B cell (primary cell): Measurements from ENCODE around the gene PPP1R3C. TPM values are rescaled to one million over a fixed set of nuclear protein-coding genes. Genes with fewer than 3 reads are reported as not detected.

Experiments used
- ATAC-seq: fragments of 200-7000 bp; cut with Tn5 transposase; one replicate; pipeline ENCODE4 v1.10.0; 2021; ENCODE audit warnings: low read depth, mild to moderate bottlenecking, moderate number of reproducible peaks, moderate library complexity
- CTCF ChIA-PET: fragments of 350-600 bp; sonication (Branson Sonifier 250); formaldehyde crosslinking; loops from one replicate; lab custom pipeline; 2021; ENCODE audit warnings: antibody characterized with exemption, inconsistent platforms; lab: Charles Lee
- POLR2A ChIA-PET: fragments of 350-600 bp; sonication (Branson Sonifier 250); formaldehyde crosslinking; loops from one replicate; lab custom pipeline; 2021; ENCODE audit warnings: antibody characterized with exemption; lab: Charles Lee
- DNase-seq: peaks from one replicate; pipeline ENCODE4 v3.0.0; 2013
- H2AFZ ChIP-seq: 2 replicates; pipeline ENCODE4 v1.6.1; 2012; ENCODE audit warnings: mild to moderate bottlenecking, low read depth, low read length; ENCODE audit not compliant: insufficient read depth, poor library complexity, severe bottlenecking
- H3K27ac ChIP-seq, 2 donors: 1 replicate in 1 of 2; 2 replicates in 1 of 2; pipeline ENCODE4 v1.5.1; 2012 to 2013; ENCODE audit warnings: low read length in 2 of 2, mild to moderate bottlenecking in 2 of 2, moderate library complexity in 1 of 2
- H3K27me3 ChIP-seq, 4 experiments: fragments of 200-600 bp in 1 of 4; sonication (generic) in 1 of 4; replicated peaks in 1 of 4; 1 replicate in 2 of 4; 2 replicates in 2 of 4; pipeline versions ENCODE4 v1.6.1 to v1.7.0; 2013 to 2016; ENCODE audit warnings: low read length in 3 of 4, mild to moderate bottlenecking in 2 of 4, mixed read lengths in 1 of 4, moderate library complexity in 1 of 4; ENCODE audit not compliant: insufficient read depth in 4 of 4, control insufficient read depth in 3 of 4; ENCODE audit errors: control extremely low read depth in 1 of 4
- H3K36me3 ChIP-seq, 2 experiments: replicated peaks in 1 of 2; 1 replicate in 1 of 2; 2 replicates in 1 of 2; pipeline versions ENCODE4 v1.6.1 to v1.7.1; 2013; ENCODE audit warnings: low read length in 1 of 2; ENCODE audit not compliant: insufficient read depth in 2 of 2, control insufficient read depth in 1 of 2; ENCODE audit errors: control extremely low read depth in 1 of 2, extremely low read depth in 1 of 2
- H3K4me1 ChIP-seq, 2 donors: fragments of 200-600 bp in 1 of 2; sonication (generic) in 1 of 2; 1 replicate in 1 of 2; 2 replicates in 1 of 2; pipeline versions ENCODE4 v1.5.1 to v1.6.1; 2013 to 2017; ENCODE audit warnings: low read length in 2 of 2; ENCODE audit not compliant: control insufficient read depth in 2 of 2, insufficient read depth in 2 of 2
- H3K4me2 ChIP-seq: replicated peaks from 2 replicates; pipeline ENCODE3; 2012; ENCODE audit warnings: mild to moderate bottlenecking, low read depth, low read length; ENCODE audit not compliant: poor library complexity, severe bottlenecking
- H3K4me3 ChIP-seq, 5 experiments: fragments of 200-600 bp in 1 of 5; sonication (generic) in 1 of 5; 1 replicate in 3 of 5; 2 replicates in 2 of 5; pipeline versions ENCODE4 v1.5.1 to v1.7.0; 2011 to 2016; ENCODE audit warnings: low read length in 4 of 5, mild to moderate bottlenecking in 4 of 5, low read depth in 2 of 5, control low read depth in 1 of 5, moderate library complexity in 1 of 5; ENCODE audit not compliant: insufficient read depth in 1 of 5; ENCODE audit errors: control extremely low read depth in 1 of 5, extremely low read depth in 1 of 5
- H3K79me2 ChIP-seq: fragments of 200-600 bp; sonication (generic); one replicate; pipeline ENCODE4 v1.6.0; 2016; ENCODE audit warnings: low read length; ENCODE audit not compliant: control insufficient read depth, insufficient read depth
- H3K9ac ChIP-seq: fragments of 200-600 bp; sonication (generic); 2 replicates; pipeline ENCODE4 v1.6.1; 2017; ENCODE audit warnings: mild to moderate bottlenecking, low read length, moderate library complexity
- H3K9me3 ChIP-seq, 3 donors: one replicate each; pipeline versions ENCODE4 v1.6.1 to v1.7.1; 2013; ENCODE audit warnings: low read length in 2 of 3; ENCODE audit not compliant: control insufficient read depth in 2 of 3, insufficient read depth in 1 of 3; ENCODE audit errors: control extremely low read depth in 1 of 3
- H4K20me1 ChIP-seq: 2 replicates; pipeline ENCODE4 v1.6.0; 2012; ENCODE audit warnings: mild to moderate bottlenecking, low read length; ENCODE audit not compliant: insufficient read depth, control insufficient read depth, poor library complexity, severe bottlenecking
- H3K27ac Mint-ChIP-seq: one replicate; pipeline ENCODE4 v1.8.0; 2021; ENCODE audit warnings: mixed read lengths
- H3K27me3 Mint-ChIP-seq: one replicate; pipeline ENCODE4 v1.8.0; 2021; ENCODE audit warnings: mixed read lengths
- H3K4me1 Mint-ChIP-seq: one replicate; pipeline ENCODE4 v1.8.0; 2021; ENCODE audit warnings: mixed read lengths
- H3K4me3 Mint-ChIP-seq: one replicate; pipeline ENCODE4 v1.8.0; 2021; ENCODE audit warnings: mixed read lengths
- H3K9me3 Mint-ChIP-seq: one replicate; pipeline ENCODE4 v1.8.0; 2022; ENCODE audit warnings: mixed read lengths; ENCODE audit not compliant: insufficient read depth
- CTCF ChIP-seq: fragments of 200-600 bp; IDR thresholded peaks from one replicate; pipeline ENCODE4 v1.8.0; 2022; ENCODE audit warnings: antibody characterized with exemption, mild to moderate bottlenecking
- EZH2 ChIP-seq: IDR thresholded peaks from 2 replicates; pipeline ENCODE4 v1.6.1; 2012; ENCODE audit warnings: borderline replicate concordance, low read depth, mild to moderate bottlenecking, moderate library complexity, low read length; ENCODE audit not compliant: insufficient read depth, poor library complexity, severe bottlenecking
- WGBS: methylation state at CpG from one replicate; pipeline ENCODE4 v1.1.5; 2013; ENCODE audit warnings: missing lambda C conversion rate; ENCODE audit not compliant: insufficient coverage; 5-methylcytosine and 5-hydroxymethylcytosine counted together
- intact Hi-C: fragments of 100-400 bp; cut with micrococcal nuclease; formaldehyde crosslinking; loops from one replicate; pipeline ENCODE4 v1.10.0; 2022
- polyA plus RNA-seq: library from polyadenylated mRNA; depleted of rRNA; stranded (reverse); fragments of >200 nt; gene quantifications from 2 replicates; pipeline ENCODE4 v1.2.3, GENCODE V29; 2012
- total RNA-seq, 2 donors: library from RNA; stranded (reverse); fragments of 120-200 nt in 1 of 2; gene quantifications; 1 replicate in 1 of 2; 2 replicates in 1 of 2; pipeline versions ENCODE4 v1.2.3 to v1.2.4, GENCODE V29; 2013 to 2022

PPP1R3C gene
- total and polyA plus RNA-seq, 2 donors (not counting 1 experiment from before 2014, with no cell fraction given): not detected

DNA sequence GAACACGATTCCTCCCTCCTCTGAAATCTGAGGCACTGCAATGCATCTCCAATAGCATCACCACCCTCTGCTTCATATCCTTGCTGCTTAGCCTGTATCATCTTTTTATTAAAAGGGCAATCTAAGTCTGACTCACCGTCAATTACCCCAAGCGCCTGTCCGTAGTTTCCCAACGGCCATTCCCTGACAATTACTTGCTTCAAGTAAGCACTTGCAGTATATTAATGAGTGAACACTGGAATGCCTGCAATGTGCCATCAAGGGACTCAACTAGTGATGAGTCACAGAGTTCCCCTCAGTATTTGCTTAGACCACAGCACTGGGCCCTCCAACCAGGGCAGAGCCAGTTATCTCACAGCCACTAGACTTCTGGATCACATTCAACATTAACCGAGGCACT, 19.5 kb upstream of the PPP1R3C start:
- Histone ChIP-seq H3K27ac (no peak overlapping the region), H3K4me2 (no peak overlapping the region), H3K9me3 (no peaks in the 10 kb centered on the region), H2AFZ (no peak overlapping the region), H3K4me3 (no peak overlapping the region), H3K36me3 (no peaks in the 10 kb centered on the region), H3K27me3 (no peaks in the 10 kb centered on the region), H3K9ac (no peak overlapping the region), H3K4me1 (no peaks in the 10 kb centered on the region), H3K79me2 (no peaks in the 10 kb centered on the region), H4K20me1 (no peaks in the 10 kb centered on the region)
- WGBS: 81% methylated on average over 5 of the region's 6 CpGs
- ChIA-PET CTCF (no interaction called here), POLR2A (no interaction called here)
- ATAC-seq (no peak), DNase-seq (no peak)
- Mint-ChIP-seq H3K4me1 (no peaks in the 10 kb centered on the region), H3K9me3 (no peaks in the 10 kb centered on the region), H3K27ac (no peak overlapping the region), H3K4me3 (no peak overlapping the region), H3K27me3 (peaks cover 3% of the 10 kb centered on the region)
- TF ChIP-seq EZH2: no peak
- no peak for TF ChIP-seq CTCF
- intact Hi-C loops: no loop called here

DNA sequence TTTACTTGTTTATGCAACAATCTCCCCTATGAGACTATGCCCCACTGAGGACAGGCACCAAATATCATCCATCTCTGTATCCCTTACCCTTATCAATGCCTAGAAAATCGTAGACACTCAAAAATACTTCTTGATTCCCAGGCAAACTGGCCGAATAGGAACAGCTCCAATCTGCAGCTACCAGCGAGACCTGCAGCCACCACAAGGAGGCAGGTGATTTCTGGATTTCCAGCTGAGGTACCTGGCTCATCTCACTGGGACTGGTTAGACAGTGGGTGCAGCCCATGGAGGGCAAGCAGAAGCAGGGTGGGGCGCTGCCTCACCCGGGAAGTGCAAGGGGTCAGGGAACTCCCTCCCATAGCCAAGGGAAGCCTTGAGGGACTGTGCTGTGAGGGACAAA, 10.8 kb upstream of the PPP1R3C start:
- H3K4me1 ChIP-seq: no peaks in the 10 kb centered on the region
- H4K20me1 ChIP-seq: no peaks in the 10 kb centered on the region
- ChIA-PET CTCF (no interaction called here), POLR2A (no interaction called here)
- H3K9me3 ChIP-seq: no peaks in the 10 kb centered on the region
- peaks cover 0 to 4% (median 1%) of the 10 kb centered on the region in 4 experiments for H3K27me3 ChIP-seq
- Mint-ChIP-seq H3K27ac (no peak overlapping the region), H3K9me3 (no peaks in the 10 kb centered on the region), H3K27me3 (peaks cover 52% of the 10 kb centered on the region), H3K4me3 (no peak overlapping the region), H3K4me1 (no peaks in the 10 kb centered on the region)
- no peak overlapping the region for H3K4me3 ChIP-seq
- ATAC-seq (no peak), DNase-seq (no peak)
- 96% methylated on average over 4 of the region's 5 CpGs for WGBS
- H2AFZ ChIP-seq: no peak overlapping the region
- H3K27ac ChIP-seq: no peak overlapping the region
- H3K36me3 ChIP-seq: no peaks in the 10 kb centered on the region
- intact Hi-C loops: no loop called here
- TF ChIP-seq EZH2: no peak
- no peak for TF ChIP-seq CTCF
- no peaks in the 10 kb centered on the region for H3K79me2 ChIP-seq
- no peak overlapping the region for H3K9ac ChIP-seq
- H3K4me2 ChIP-seq: no peak overlapping the region
